ENCODE measurements around the gene CEP152. TPM values are rescaled to one million over a fixed set of nuclear protein-coding genes. Genes with fewer than 3 reads are reported as not detected.

The CEP152 gene
- total and polyA plus RNA-seq, 9 of the 15 experiments (the other 6 are each of a cell fraction or from before 2014, with no cell fraction given), result 9.9 to 43.0 (median 23.6) TPM

GRCh38 chr15:48719668-48720067 lies 91.2 kb downstream of the CEP152 start:
- POLR2A ChIA-PET, result interaction anchor here (0.6 to 0.7 kb wide), 3 partner anchors 10 to 1368 kb away, joined by 3 read pairs; no protein-coding TSS in a partner anchor
- peak in 3 of 4 experiments; percentile 38 to 56 (median 45) for DNase-seq (ENCODE audit: extremely low read depth in 1 of 4, low spot score in 3 of 4)
- no peaks in the 10 kb centered on the region for H4K20me1 ChIP-seq (replicated peaks; ENCODE audit: control insufficient read depth, insufficient read depth, low read length)
- H3K4me2 ChIP-seq (ENCODE audit: insufficient read depth, low read length), result peak overlapping the region; percentile 15; the same call in 1 of the 2 replicates
- no TSS peak for BruUV-seq (replicated peaks)
- CTCF ChIA-PET (ENCODE audit: low intra/inter-chr PET ratio), result no interaction called here
- H3K27me3 ChIP-seq (ENCODE audit: control insufficient read depth in 2 of 2, insufficient read depth in 2 of 2, low read length in 2 of 2), result no peaks in the 10 kb centered on the region
- in situ Hi-C loops (cut with MboI), result no loop called here
- peak overlapping the region; percentile 45; the same call in 1 of the 3 replicates for H3K27ac ChIP-seq (ENCODE audit: extremely low read depth, low read depth, low read length)
- H3K79me2 ChIP-seq (ENCODE audit: control insufficient read depth, insufficient read depth, low read length), result no peaks in the 10 kb centered on the region
- intact Hi-C loops (cut with micrococcal nuclease), result loop anchor here (5.0 kb wide), 1 partner anchor 138 kb away; no protein-coding TSS in a partner anchor
- H3K9ac ChIP-seq (ENCODE audit: insufficient read depth in 1 of 2, low read depth in 2 of 2, low read length in 2 of 2), result no peak overlapping the region
- 16% methylated on average over 4 of the region's 4 CpGs for WGBS (ENCODE audit: insufficient coverage, low coverage, missing lambda C conversion rate)
- H3K36me3 ChIP-seq (ENCODE audit: control insufficient read depth, insufficient read depth, low read length), result peaks cover 6% of the 10 kb centered on the region; the same call in 2 of the 3 replicates
- H2AFZ ChIP-seq (ENCODE audit: low read depth, low read length), result peak overlapping the region; percentile 64; the same call in 1 of the 2 replicates
- no peak; the same call in 1 of the 3 replicates for ATAC-seq
- no peak overlapping the region for H3K4me3 ChIP-seq
- H3K9me1 ChIP-seq (ENCODE audit: control insufficient read depth, insufficient read depth, low read length), result no peaks in the 10 kb centered on the region
- H3K4me1 ChIP-seq (replicated peaks in 1 of 2; ENCODE audit: control insufficient read depth in 2 of 2, insufficient read depth in 2 of 2, low read length in 2 of 2), result peaks cover 0 to 57% of the 10 kb centered on the region in 2 experiments; a peak in 3 of 5 replicates
- no peak for FAIRE-seq
- H3K9me3 ChIP-seq (replicated peaks; ENCODE audit: control insufficient read depth, insufficient read depth, low read depth, low read length), result no peaks in the 10 kb centered on the region
- TF ChIP-seq NCOR1 (IDR thresholded peaks at IDR 0.05), result 0 out of 2 replicates have a peak, but pooled peaks have one; percentile 27
- TF ChIP-seq MAX (CRISPR knock-in tag; IDR thresholded peaks at IDR 0.05), result no peak
- peak; percentile 24; the same call in 1 of the 2 replicates for TF ChIP-seq HMBOX1 (IDR thresholded peaks at IDR 0.05)
- no peak for TF ChIP-seq PRPF4 (IDR thresholded peaks at IDR 0.05; ENCODE audit: insufficient read depth, low read depth, low read length, poor library complexity, severe bottlenecking)
- TF ChIP-seq RCOR1 (IDR thresholded peaks at IDR 0.05; ENCODE audit: borderline replicate concordance in 1 of 2, low read depth in 2 of 2, low read length in 2 of 2), result 0 out of 4 replicates have a peak, but pooled peaks of 1 of the 2 experiments have one; percentile 22
- no peak for TF ChIP-seq ZNF79 (CRISPR knock-in tag; IDR thresholded peaks at IDR 0.05; ENCODE audit: low read depth)
- peak; percentile 22; the same call in 1 of the 2 replicates for TF ChIP-seq MYC (IDR thresholded peaks at IDR 0.05; ENCODE audit: low read depth, low read length)
- TF ChIP-seq MYC (CRISPR knock-in tag; IDR thresholded peaks at IDR 0.05; ENCODE audit: borderline replicate concordance, low read depth), result no peak
- TF ChIP-seq SMAD4 (CRISPR knock-in tag; conservative IDR thresholded peaks at IDR 0.05), result no peak
- TF ChIP-seq TFAP4 (CRISPR knock-in tag; IDR thresholded peaks at IDR 0.05; ENCODE audit: borderline replicate concordance), result no peak
- peak; percentile 47; the same call in 1 of the 2 replicates for TF ChIP-seq DPF2 (IDR thresholded peaks at IDR 0.05)
- no peak for TF ChIP-seq BDP1 (IDR thresholded peaks at IDR 0.05; ENCODE audit: insufficient read depth, insufficient read length)
- peak; percentile 27; the same call in 1 of the 2 replicates for TF ChIP-seq ATF3 (IDR thresholded peaks at IDR 0.05)
- no peak for TF ChIP-seq ATF3 (CRISPR knock-in tag; conservative IDR thresholded peaks at IDR 0.05)
- TF ChIP-seq MTF1 (CRISPR knock-in tag; IDR thresholded peaks at IDR 0.05; ENCODE audit: borderline replicate concordance), result no peak
- TF ChIP-seq EP300 (IDR thresholded peaks at IDR 0.05; ENCODE audit: low read length), result peak; percentile 57; the same call in 1 of the 2 replicates
- TF ChIP-seq USF1 (CRISPR knock-in tag; IDR thresholded peaks at IDR 0.05), result no peak
- peak; percentile 72 for TF ChIP-seq CBFA2T3 (IDR thresholded peaks at IDR 0.05)
- TF ChIP-seq TRIM24 (IDR thresholded peaks at IDR 0.05), result peak in 1 of 2 experiments; percentile 42; a peak in 1 of 4 replicates
- TF ChIP-seq RFX7 (CRISPR knock-in tag; IDR thresholded peaks at IDR 0.05), result no peak
